ENCODE measurements around the gene ZNF823.

ZNF823 gene

DNA sequence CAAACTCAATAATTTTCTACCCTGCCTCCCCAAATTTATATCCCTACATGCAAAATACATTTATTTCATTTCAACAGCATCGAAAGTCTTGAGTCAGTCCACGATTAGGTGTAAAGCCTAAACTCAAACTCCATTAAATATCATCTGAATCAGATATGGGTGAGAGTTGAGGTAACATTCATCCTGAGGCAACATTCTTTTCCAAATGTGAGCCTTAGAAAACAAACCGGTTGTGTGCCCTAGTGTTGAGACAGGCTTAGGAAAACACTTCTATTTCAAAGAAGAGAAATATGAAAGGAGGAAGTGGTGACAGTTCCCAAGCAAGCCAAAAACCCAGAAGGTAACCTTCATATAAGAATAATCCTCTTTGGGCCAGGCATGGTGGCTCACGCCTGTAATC is 15.9 kb upstream of the ZNF823 start:
- Histone ChIP-seq H4K8ac (ENCODE audit: low read depth, low read length) (no peak overlapping the region), H3K27ac (ENCODE audit: low read depth, low read length) (no peak overlapping the region), H3K23ac (ENCODE audit: low read length) (no peak overlapping the region), H2BK15ac (replicated peaks; ENCODE audit: low read depth) (no peak overlapping the region), H3K79me2 (ENCODE audit: control insufficient read depth, insufficient read depth, low read length) (no peaks in the 10 kb centered on the region), H3K4me1 (ENCODE audit: control insufficient read depth, low read depth, low read length) (no peaks in the 10 kb centered on the region), H4K5ac (ENCODE audit: low read length) (no peak overlapping the region), H3K27me3 (ENCODE audit: insufficient read depth, low read length, poor library complexity) (no peaks in the 10 kb centered on the region), H2BK5ac (ENCODE audit: low read length) (no peak overlapping the region), H3K79me1 (ENCODE audit: low read length) (no peaks in the 10 kb centered on the region), H3K4me3 (ENCODE audit: low read length) (no peak overlapping the region), H3K4ac (ENCODE audit: low read depth, low read length) (no peak overlapping the region), H3K18ac (ENCODE audit: low read length) (no peak overlapping the region), H2BK120ac (ENCODE audit: low read depth, low read length) (no peak overlapping the region), H3K4me2 (ENCODE audit: low read length) (no peak overlapping the region), H2AK5ac (ENCODE audit: low read length) (no peak overlapping the region), H3K9ac (ENCODE audit: low read length) (no peak overlapping the region), H3K56ac (ENCODE audit: low read length) (no peak overlapping the region), H3K36me3 (ENCODE audit: control insufficient read depth, insufficient read depth, low read length) (no peaks in the 10 kb centered on the region)
- no CpG with 5 or more reads among the region's 4 CpGs for WGBS (ENCODE audit: extremely low coverage, insufficient coverage, low lambda C conversion rate)
- DNase-seq = no peak

DNA sequence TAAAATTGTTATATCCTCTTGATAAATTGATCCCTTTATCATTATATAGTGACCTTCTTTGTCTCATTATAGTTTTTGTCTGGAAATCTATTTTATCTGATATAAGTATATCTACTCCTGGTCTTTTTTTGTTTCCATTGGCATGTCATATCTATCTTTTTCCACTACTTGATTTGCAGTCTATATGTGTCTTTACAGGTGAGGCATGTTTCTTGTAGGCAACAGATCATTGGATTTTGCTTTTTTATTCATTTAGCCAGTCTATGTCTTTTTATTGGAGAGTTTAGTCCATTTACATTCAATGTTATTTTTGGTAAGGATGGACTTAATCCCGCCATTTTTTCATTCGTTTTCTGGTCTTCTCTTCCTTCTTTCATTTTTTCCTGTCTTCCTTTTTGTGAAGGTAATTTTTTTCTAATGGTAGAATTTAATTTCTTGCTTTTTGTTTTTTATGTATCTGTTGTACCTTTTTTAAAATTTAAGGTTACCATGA is 13.5 kb upstream of the ZNF823 start:
- H2BK120ac ChIP-seq (ENCODE audit: low read depth, low read length) = no peak overlapping the region
- DNase-seq = no peak
- no peak overlapping the region for H3K4me3 ChIP-seq (ENCODE audit: low read length)
- no peak overlapping the region for H2BK5ac ChIP-seq (ENCODE audit: low read length)
- no peak overlapping the region for H4K8ac ChIP-seq (ENCODE audit: low read depth, low read length)
- no peak overlapping the region for H2BK15ac ChIP-seq (replicated peaks; ENCODE audit: low read depth)
- H3K79me2 ChIP-seq (ENCODE audit: control insufficient read depth, insufficient read depth, low read length) = no peaks in the 10 kb centered on the region
- no peak overlapping the region for H3K18ac ChIP-seq (ENCODE audit: low read length)
- no peaks in the 10 kb centered on the region for H3K36me3 ChIP-seq (ENCODE audit: control insufficient read depth, insufficient read depth, low read length)
- no CpG with 5 or more reads among the region's 2 CpGs for WGBS (ENCODE audit: extremely low coverage, insufficient coverage, low lambda C conversion rate)
- H3K27ac ChIP-seq (ENCODE audit: low read depth, low read length) = no peak overlapping the region
- H4K5ac ChIP-seq (ENCODE audit: low read length) = no peak overlapping the region
- H2AK5ac ChIP-seq (ENCODE audit: low read length) = no peak overlapping the region
- H3K23ac ChIP-seq (ENCODE audit: low read length) = no peak overlapping the region
- H3K9ac ChIP-seq (ENCODE audit: low read length) = no peak overlapping the region
- H3K56ac ChIP-seq (ENCODE audit: low read length) = no peak overlapping the region
- no peaks in the 10 kb centered on the region for H3K27me3 ChIP-seq (ENCODE audit: insufficient read depth, low read length, poor library complexity)
- H3K4me2 ChIP-seq (ENCODE audit: low read length) = no peak overlapping the region
- H3K4me1 ChIP-seq (ENCODE audit: control insufficient read depth, low read depth, low read length) = no peaks in the 10 kb centered on the region
- H3K79me1 ChIP-seq (ENCODE audit: low read length) = no peaks in the 10 kb centered on the region
- no peak overlapping the region for H3K4ac ChIP-seq (ENCODE audit: low read depth, low read length)

DNA sequence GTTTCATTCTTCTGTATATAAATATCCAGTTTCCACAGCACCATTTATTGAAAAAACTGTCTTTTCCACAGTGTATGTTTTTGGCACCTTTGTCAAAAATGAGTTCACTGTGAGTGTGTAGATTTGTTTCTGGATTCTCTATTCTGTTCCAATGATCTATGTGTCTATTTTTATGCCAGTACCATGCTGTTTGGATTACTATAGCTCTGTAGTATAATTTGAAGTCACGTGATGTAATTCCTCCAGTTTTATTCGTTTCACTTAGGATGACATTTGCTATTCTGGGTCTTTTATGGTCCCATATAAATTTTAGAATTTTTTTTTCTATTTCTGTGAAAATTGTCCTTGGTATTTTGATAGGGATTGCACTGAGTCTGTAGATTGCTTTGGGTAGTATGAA is 11.0 kb upstream of the ZNF823 start:
- Histone ChIP-seq H4K5ac (ENCODE audit: low read length) (no peak overlapping the region), H3K9ac (ENCODE audit: low read length) (no peak overlapping the region), H3K56ac (ENCODE audit: low read length) (no peak overlapping the region), H3K23ac (ENCODE audit: low read length) (no peak overlapping the region), H3K4ac (ENCODE audit: low read depth, low read length) (no peak overlapping the region), H3K4me2 (ENCODE audit: low read length) (no peak overlapping the region), H3K27ac (ENCODE audit: low read depth, low read length) (no peak overlapping the region), H3K27me3 (ENCODE audit: insufficient read depth, low read length, poor library complexity) (no peaks in the 10 kb centered on the region), H3K18ac (ENCODE audit: low read length) (no peak overlapping the region), H2BK15ac (replicated peaks; ENCODE audit: low read depth) (no peak overlapping the region), H3K79me1 (ENCODE audit: low read length) (no peaks in the 10 kb centered on the region), H3K4me1 (ENCODE audit: control insufficient read depth, low read depth, low read length) (no peaks in the 10 kb centered on the region), H2AK5ac (ENCODE audit: low read length) (no peak overlapping the region), H2BK5ac (ENCODE audit: low read length) (no peak overlapping the region), H3K79me2 (ENCODE audit: control insufficient read depth, insufficient read depth, low read length) (no peaks in the 10 kb centered on the region), H3K36me3 (ENCODE audit: control insufficient read depth, insufficient read depth, low read length) (no peaks in the 10 kb centered on the region), H2BK120ac (ENCODE audit: low read depth, low read length) (no peak overlapping the region), H3K4me3 (ENCODE audit: low read length) (no peak overlapping the region), H4K8ac (ENCODE audit: low read depth, low read length) (no peak overlapping the region)
- WGBS (ENCODE audit: extremely low coverage, insufficient coverage, low lambda C conversion rate) = no CpG with 5 or more reads among the region's 2 CpGs
- DNase-seq = no peak

DNA sequence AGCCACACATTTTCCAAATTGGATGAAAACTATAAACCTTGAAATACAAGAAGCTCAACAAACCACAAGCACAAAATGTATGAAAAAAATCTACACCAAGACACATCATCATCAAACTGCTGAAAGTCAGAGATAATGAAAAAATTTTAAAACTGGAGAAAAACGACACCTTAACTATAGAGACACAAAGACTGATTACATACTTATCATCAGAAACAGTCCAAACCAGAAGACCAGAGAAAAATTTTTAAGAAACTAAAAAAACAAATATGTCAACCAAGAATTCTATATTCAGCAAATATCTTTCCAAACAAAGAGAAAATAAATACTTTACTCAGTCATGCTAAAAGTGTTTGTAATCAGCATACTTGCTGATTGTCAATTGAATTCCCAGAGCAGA is 8.5 kb upstream of the ZNF823 start:
- H3K4me3 ChIP-seq (ENCODE audit: low read length) = no peak overlapping the region
- no peak overlapping the region for H3K4me2 ChIP-seq (ENCODE audit: low read length)
- no peak overlapping the region for H3K27ac ChIP-seq (ENCODE audit: low read depth, low read length)
- no peak overlapping the region for H3K23ac ChIP-seq (ENCODE audit: low read length)
- H4K5ac ChIP-seq (ENCODE audit: low read length) = no peak overlapping the region
- no peak overlapping the region for H3K56ac ChIP-seq (ENCODE audit: low read length)
- H3K36me3 ChIP-seq (ENCODE audit: control insufficient read depth, insufficient read depth, low read length) = no peaks in the 10 kb centered on the region
- no peak overlapping the region for H4K8ac ChIP-seq (ENCODE audit: low read depth, low read length)
- H3K18ac ChIP-seq (ENCODE audit: low read length) = no peak overlapping the region
- no peaks in the 10 kb centered on the region for H3K79me1 ChIP-seq (ENCODE audit: low read length)
- no CpG with 5 or more reads among the region's 1 CpG for WGBS (ENCODE audit: extremely low coverage, insufficient coverage, low lambda C conversion rate)
- no peaks in the 10 kb centered on the region for H3K79me2 ChIP-seq (ENCODE audit: control insufficient read depth, insufficient read depth, low read length)
- no peak overlapping the region for H2BK15ac ChIP-seq (replicated peaks; ENCODE audit: low read depth)
- no peaks in the 10 kb centered on the region for H3K27me3 ChIP-seq (ENCODE audit: insufficient read depth, low read length, poor library complexity)
- no peak overlapping the region for H2BK5ac ChIP-seq (ENCODE audit: low read length)
- H3K9ac ChIP-seq (ENCODE audit: low read length) = no peak overlapping the region
- DNase-seq = no peak
- H2BK120ac ChIP-seq (ENCODE audit: low read depth, low read length) = no peak overlapping the region
- H3K4ac ChIP-seq (ENCODE audit: low read depth, low read length) = no peak overlapping the region
- no peaks in the 10 kb centered on the region for H3K4me1 ChIP-seq (ENCODE audit: control insufficient read depth, low read depth, low read length)
- H2AK5ac ChIP-seq (ENCODE audit: low read length) = no peak overlapping the region

DNA sequence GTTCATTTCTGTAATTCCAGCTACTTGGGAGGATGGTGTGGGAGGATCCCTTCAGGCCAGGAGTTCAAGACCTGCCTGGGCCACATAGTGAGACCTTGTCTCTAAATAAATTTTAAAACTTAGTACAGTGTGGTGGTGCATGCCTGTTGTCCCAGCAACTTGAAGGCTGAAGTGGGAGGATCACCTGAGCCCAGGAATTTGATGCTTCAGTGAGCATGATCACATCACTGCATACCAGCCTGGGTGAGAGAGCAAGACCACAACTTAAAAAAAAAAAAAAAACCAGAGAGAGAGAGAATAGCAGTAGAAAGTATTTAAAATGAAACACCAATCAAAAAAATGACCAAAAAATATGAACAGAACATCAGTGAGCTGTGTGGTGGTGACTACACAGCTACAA is 7.1 kb upstream of the ZNF823 start:
- no peak overlapping the region for H4K5ac ChIP-seq (ENCODE audit: low read length)
- no peak overlapping the region for H2BK5ac ChIP-seq (ENCODE audit: low read length)
- H3K4me3 ChIP-seq (ENCODE audit: low read length) = no peak overlapping the region
- no peak overlapping the region for H3K4ac ChIP-seq (ENCODE audit: low read depth, low read length)
- no peak overlapping the region for H3K18ac ChIP-seq (ENCODE audit: low read length)
- H3K4me1 ChIP-seq (ENCODE audit: control insufficient read depth, low read depth, low read length) = no peaks in the 10 kb centered on the region
- H3K36me3 ChIP-seq (ENCODE audit: control insufficient read depth, insufficient read depth, low read length) = no peaks in the 10 kb centered on the region
- no peak overlapping the region for H2BK15ac ChIP-seq (replicated peaks; ENCODE audit: low read depth)
- no peak overlapping the region for H2BK120ac ChIP-seq (ENCODE audit: low read depth, low read length)
- H3K79me2 ChIP-seq (ENCODE audit: control insufficient read depth, insufficient read depth, low read length) = no peaks in the 10 kb centered on the region
- H3K27me3 ChIP-seq (ENCODE audit: insufficient read depth, low read length, poor library complexity) = no peaks in the 10 kb centered on the region
- no peak for DNase-seq
- no peak overlapping the region for H4K8ac ChIP-seq (ENCODE audit: low read depth, low read length)
- H3K23ac ChIP-seq (ENCODE audit: low read length) = no peak overlapping the region
- no peak overlapping the region for H2AK5ac ChIP-seq (ENCODE audit: low read length)
- H3K79me1 ChIP-seq (ENCODE audit: low read length) = no peaks in the 10 kb centered on the region
- no peak overlapping the region for H3K27ac ChIP-seq (ENCODE audit: low read depth, low read length)
- no peak overlapping the region for H3K56ac ChIP-seq (ENCODE audit: low read length)
- no peak overlapping the region for H3K9ac ChIP-seq (ENCODE audit: low read length)
- no peak overlapping the region for H3K4me2 ChIP-seq (ENCODE audit: low read length)

DNA sequence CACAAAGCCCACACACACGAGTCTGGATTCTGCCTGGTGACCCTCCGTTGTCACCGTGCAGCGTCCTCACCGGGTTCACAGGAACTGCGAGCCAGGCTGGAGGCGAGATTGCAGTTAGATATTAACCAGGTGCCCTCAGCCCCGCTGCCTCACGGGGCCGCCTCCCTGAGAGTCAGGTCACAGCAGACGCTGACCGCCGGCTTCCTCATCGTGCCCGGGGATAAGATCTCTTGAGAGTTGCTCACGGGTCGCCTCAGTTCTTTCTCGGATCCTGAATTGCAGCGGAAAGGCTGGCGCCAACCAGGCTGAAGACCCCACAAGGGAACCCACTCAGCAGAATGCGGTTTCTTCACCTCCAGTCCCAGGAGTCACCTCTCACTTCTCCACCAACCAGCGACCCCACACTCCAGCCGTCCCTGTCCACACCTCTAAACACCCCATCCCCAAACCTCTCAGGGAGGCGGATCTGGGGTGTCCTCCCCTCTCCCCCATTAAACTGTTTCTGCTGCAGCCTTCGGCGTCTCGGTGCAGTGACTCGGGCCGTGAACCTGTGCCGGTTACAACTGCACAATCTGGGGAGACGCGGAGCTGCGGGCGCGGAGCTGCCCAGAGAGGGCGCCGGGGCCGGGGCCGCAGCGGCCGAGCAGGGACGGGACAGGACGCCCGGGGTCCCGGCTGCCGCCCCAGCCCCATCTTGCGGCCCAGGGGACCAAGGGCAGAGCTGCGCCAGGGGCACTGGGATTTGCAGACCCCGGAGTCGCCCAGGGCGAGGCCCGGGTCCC is 591 bp downstream of the ZNF823 start:
- peak; percentile 52 for DNase-seq
- H3K23ac ChIP-seq (ENCODE audit: low read length) = peak overlapping the region; percentile 66
- H3K79me2 ChIP-seq (ENCODE audit: control insufficient read depth, insufficient read depth, low read length) = no peaks in the 10 kb centered on the region
- H3K4me3 ChIP-seq (ENCODE audit: low read length) = peak overlapping the region; percentile 87
- H3K9ac ChIP-seq (ENCODE audit: low read length) = peak overlapping the region; percentile 89
- peak overlapping the region; percentile 96 for H3K56ac ChIP-seq (ENCODE audit: low read length)
- peaks cover 3% of the 10 kb centered on the region for H3K79me1 ChIP-seq (ENCODE audit: low read length)
- no peak overlapping the region for H4K8ac ChIP-seq (ENCODE audit: low read depth, low read length)
- H3K4ac ChIP-seq (ENCODE audit: low read depth, low read length) = peak overlapping the region; percentile 64
- H3K18ac ChIP-seq (ENCODE audit: low read length) = peak overlapping the region; percentile 25
- H3K27me3 ChIP-seq (ENCODE audit: insufficient read depth, low read length, poor library complexity) = no peaks in the 10 kb centered on the region
- no peak overlapping the region for H4K5ac ChIP-seq (ENCODE audit: low read length)
- H2BK120ac ChIP-seq (ENCODE audit: low read depth, low read length) = no peak overlapping the region
- H3K4me2 ChIP-seq (ENCODE audit: low read length) = peak overlapping the region; percentile 84
- no peak overlapping the region for H2BK15ac ChIP-seq (replicated peaks; ENCODE audit: low read depth)
- H3K36me3 ChIP-seq (ENCODE audit: control insufficient read depth, insufficient read depth, low read length) = no peaks in the 10 kb centered on the region
- WGBS (ENCODE audit: extremely low coverage, insufficient coverage, low lambda C conversion rate) = no CpG with 5 or more reads among the region's 52 CpGs
- no peak overlapping the region for H2BK5ac ChIP-seq (ENCODE audit: low read length)
- no peak overlapping the region for H2AK5ac ChIP-seq (ENCODE audit: low read length)
- peak overlapping the region; percentile 42 for H3K27ac ChIP-seq (ENCODE audit: low read depth, low read length)
- no peaks in the 10 kb centered on the region for H3K4me1 ChIP-seq (ENCODE audit: control insufficient read depth, low read depth, low read length)
